ENCODE measurements around the gene OLFML3.
"Not testable (repeated sequence)": the region's sequence is repeated elsewhere in the genome, so short reads cannot be mapped to it uniquely, and the experiment has no call there.

OLFML3 gene

GRCh38 chr1:113991467-113991997, 12.3 kb downstream of the OLFML3 start:
- DNase-seq (ENCODE audit: low spot score), result no peak

- DNase-seq (ENCODE audit: low spot score), result no peak
Observed at GRCh38 chr1:113993072-113993471, 13.8 kb downstream of the OLFML3 start.

GRCh38 chr1:113993766-113994165, 14.5 kb downstream of the OLFML3 start:
- DNase-seq (ENCODE audit: low spot score), result no peak

DNA sequence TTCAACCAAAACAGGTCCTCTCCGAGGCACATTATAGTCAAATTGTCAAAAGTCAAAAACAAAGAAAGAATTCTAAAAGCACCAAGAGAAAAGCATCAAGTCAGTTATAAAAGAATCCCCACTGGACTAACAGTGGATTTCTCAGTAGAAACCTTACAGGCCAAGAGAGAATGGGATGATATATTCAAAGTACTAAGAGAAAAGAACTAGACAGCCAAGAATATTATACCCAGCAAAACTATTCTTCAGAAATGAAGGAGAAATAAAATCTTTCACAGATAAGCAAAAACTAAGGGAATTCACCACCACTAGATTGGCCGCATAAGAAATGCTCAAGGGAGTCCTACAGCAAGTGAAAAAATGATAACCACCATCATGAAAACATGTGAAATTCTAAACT, 16.1 kb downstream of the OLFML3 start:
- DNase-seq (ENCODE audit: low spot score), result no peak

GRCh38 chr1:113998361-113998760, 19.1 kb downstream of the OLFML3 start:
- peak; percentile 8 for DNase-seq (ENCODE audit: low spot score)

GRCh38 chr1:113999233-113999632, 20.0 kb downstream of the OLFML3 start:
- no peak for DNase-seq (ENCODE audit: low spot score)

DNA sequence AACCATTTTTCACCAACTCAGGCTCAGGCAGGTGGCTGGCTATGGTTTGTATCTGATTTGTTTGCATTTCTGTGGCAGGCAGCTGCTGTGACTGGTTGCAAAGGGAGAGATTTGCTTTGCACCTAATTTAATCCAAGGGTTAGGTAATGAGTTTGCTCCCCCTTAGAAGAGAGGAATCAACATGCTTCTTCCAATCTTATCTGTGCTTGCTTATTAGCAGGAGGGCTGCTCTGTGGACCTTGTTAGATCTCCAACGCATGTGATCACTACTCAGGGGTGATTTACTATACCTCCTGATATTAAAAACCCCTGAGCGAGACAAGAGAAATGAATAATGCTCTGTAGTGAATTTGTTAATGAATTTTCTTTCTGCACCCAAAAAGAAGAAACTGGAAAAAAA, 20.5 kb downstream of the OLFML3 start:
- no peak for DNase-seq (ENCODE audit: low spot score)

GRCh38 chr1:114000406-114000805, 21.1 kb downstream of the OLFML3 start:
- no peak for DNase-seq (ENCODE audit: low spot score)

DNA sequence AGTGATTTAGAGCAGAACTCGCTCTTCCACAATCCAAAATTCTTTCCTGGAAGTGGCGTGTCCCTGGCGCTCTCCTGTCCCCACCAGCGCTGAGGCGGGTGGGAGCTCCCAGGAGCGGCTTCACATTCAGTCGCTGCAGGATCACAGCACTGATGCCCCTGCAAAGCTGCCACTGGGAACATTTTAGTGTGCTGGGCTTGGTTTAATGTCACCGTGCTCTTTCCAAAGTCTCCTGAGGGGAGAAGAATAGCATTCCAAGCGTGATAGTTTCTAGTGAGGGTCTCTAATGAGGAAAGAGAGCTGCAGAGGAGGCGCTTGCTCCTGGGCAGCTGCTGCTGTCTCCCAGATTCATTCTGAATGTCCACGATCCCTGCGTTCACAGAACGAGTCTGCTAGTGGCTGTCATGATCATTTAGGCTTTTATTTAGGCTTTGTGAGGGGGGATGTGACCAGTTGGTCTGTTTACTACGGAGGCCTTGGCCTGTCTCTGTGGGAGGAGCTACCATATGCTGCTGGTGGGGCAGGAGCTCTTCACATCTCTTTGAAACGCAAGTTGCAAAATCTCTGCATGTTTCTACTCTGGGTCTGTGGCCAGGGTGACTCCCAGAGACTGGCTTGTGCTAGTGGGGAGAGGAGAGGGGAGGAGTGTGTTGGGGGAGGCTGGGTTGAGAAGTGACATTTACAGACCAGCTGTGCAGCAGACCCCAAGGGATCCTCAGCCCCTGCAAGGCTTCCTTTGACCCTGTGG, 23.4 kb downstream of the OLFML3 start:
- no peak for DNase-seq (ENCODE audit: low spot score)

GRCh38 chr1:114003431-114003830, 24.2 kb downstream of the OLFML3 start:
- no peak for DNase-seq (ENCODE audit: low spot score)

DNA sequence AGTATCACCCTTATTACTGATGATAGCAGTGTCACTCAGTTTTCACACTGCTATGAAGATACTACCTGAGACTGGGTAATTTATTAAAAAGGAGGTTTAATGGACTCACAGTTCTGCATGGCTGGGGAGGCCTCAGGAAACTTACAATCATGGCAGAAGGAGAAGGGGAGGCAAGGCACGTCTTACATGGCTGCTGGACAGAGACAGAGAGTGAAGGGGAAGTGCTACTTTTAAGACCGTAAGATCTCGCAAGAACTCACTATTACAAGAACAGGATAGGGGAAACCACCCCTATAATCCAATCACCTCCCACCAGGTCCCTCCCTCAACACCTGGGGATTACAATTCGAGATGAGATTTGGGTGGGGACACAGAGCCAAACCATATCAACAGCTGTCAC, 27.6 kb downstream of the OLFML3 start:
- not testable (repeated sequence) for DNase-seq (ENCODE audit: low spot score)

GRCh38 chr1:114008480-114008941, 29.2 kb downstream of the OLFML3 start:
- DNase-seq (ENCODE audit: low spot score), result no peak

DNA sequence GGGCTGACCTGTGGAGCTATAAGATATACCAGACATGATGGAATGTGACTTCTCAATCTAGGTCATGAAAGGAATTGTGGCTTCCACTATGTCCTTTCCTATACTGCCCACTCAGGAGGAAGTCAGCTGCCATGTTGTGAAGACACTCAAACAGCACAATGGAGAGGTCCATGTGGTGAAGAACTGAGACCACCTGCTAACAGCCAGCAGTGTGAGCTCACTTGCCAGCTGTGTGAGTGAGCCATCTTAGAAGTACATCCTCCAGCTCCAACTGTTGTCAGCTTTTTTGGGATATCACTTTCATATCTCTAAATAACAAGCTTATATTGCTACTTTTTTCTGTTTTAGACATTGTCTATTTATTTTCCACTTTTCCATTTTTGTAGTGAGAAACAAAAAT, 29.7 kb downstream of the OLFML3 start:
- DNase-seq (ENCODE audit: low spot score), result no peak

- no peak for DNase-seq (ENCODE audit: low spot score)
Observed at GRCh38 chr1:114009393-114009792, 30.1 kb downstream of the OLFML3 start.

DNA sequence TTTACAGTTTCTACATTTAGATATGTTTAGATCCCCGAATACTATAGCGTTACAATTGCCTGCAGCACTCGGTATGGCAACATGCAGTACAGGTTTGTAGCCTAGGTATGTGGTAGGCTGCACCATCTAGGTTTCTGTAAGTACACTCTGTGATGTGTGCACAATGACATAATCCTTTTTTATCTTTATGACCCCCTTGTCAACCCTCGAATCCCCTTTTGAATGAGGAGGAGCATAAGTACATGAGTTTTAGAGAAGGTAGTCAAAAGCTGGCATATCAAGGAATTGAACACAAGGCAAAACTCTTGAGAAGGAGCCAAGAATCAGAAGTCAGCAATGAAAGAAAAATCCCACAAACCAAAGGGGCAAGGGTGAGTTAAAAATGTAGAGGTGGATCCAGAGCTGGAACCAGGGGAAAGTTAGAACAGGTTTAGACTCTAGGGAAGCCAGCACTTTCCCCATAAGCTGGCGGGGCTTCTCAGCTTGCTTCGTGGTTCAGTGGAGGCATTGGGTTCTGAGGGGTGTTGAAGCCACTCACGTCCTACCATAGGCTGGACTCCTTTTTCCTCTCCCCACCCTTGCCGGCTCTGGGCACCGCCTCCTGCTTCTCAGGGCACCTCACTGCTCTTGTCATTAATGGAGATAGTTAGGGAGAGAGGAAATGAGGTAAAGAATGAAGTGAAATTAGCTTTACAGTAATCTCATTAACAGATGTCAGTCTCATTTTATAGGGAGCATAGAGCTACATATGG, 31.3 kb downstream of the OLFML3 start:
- DNase-seq (ENCODE audit: low spot score), result no peak

DNA sequence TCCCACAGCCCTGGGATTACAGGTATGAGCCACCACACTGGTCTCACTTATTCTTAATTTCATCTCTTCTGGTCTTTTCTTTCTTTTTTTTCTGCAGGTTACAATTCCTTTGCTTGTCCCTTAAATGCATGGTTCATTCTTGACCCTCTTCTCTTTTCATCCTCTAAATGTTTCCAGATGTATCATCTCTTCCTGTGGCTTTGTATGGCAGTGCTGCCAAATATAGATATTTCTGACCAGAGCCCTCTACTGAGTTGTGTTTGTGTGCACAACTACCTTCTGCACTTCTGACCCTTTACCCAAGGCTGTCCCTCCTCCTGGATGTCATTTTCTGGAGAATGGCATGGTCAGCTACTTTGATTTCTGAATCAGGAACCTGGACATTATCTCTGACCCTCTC, 32.5 kb downstream of the OLFML3 start:
- DNase-seq (ENCODE audit: low spot score), result no peak

GRCh38 chr1:114015075-114015474, 35.8 kb downstream of the OLFML3 start:
- no peak for DNase-seq (ENCODE audit: low spot score)

DNA sequence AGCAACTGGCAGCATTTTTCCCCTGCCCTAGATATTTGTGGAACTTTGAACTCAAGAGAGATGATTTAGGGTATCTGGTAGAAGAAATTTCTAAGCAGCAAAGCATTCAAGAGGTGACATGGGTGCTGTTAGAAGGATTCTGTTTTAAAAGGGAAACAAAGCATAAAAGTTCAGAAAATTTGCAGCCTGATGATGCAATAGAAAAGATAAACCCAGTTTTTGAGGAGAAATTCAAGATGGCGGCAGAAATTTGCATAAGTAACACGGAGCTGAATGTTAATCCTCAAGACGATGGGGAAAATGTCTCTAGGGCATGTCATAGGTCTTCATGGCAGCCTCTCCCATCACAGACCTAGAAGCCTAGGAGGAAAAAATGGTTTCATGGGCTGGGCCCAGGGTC, 40.5 kb downstream of the OLFML3 start:
- not testable (repeated sequence) for DNase-seq (ENCODE audit: low spot score)

- no peak for DNase-seq (ENCODE audit: low spot score)
Observed at GRCh38 chr1:114021665-114022099, 42.4 kb downstream of the OLFML3 start.

- DNase-seq (ENCODE audit: low spot score), result no peak
Observed at GRCh38 chr1:114022877-114023276, 43.6 kb downstream of the OLFML3 start.

DNA sequence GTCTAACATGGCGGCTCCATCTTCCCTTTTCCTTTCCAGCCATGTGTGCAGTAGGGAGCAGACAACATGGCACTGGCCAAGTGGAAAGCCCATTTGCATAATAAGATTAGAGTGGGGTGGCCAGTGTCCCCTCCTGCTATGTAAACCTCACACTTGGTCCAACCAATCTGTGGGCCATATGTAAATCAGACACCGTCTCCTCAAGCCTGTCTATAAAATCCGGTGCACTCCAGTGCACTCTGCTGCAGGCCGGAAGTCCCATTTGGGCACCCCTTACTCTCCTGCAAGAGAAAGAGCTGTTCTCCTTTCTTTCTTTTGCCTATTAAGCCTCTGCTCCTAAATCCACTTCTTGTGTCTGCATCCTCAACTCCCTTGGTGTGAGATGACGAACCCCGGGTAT, 44.1 kb downstream of the OLFML3 start:
- DNase-seq (ENCODE audit: low spot score), result no peak

DNA sequence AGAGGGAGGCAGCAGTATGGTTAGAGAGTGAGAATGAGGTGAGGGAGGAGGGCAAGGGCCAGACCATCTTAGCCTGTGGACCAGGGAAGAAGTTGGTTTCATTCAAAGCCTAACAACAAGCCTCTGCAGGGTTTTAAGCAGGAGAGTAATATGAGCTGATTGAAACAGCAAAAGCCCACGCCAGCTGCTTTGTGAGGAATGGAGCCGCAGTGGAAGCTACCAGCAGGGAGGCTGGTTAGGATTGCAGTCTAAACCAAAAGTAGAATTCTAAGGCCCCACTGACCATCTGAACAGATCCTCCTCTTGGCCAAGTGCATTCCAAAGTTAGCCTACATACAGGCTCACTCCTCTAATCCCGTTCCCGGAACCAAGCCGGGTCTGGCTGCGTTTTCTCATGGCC, 44.8 kb downstream of the OLFML3 start:
- DNase-seq (ENCODE audit: low spot score), result no peak

All from COLO829 (cell line).